Middle frontal gyrus (tissue), 1 donor: ENCODE results near the gene NR5A2.
"Not testable (repeated sequence)": the region's sequence is repeated elsewhere in the genome, so short reads cannot be mapped to it uniquely, and the experiment has no call there.

Experiments used
- DNase-seq: peaks from one replicate; pipeline ENCODE4 v3.0.0-alpha.2; 2015; ENCODE audit warnings: low spot score; ENCODE audit errors: extremely low spot score

NR5A2 gene

GRCh38 chr1:200162258-200162657 is 134.7 kb downstream of the NR5A2 start:
- no peak for DNase-seq

- DNase-seq, result no peak
Observed at GRCh38 chr1:200162877-200163276, 135.4 kb downstream of the NR5A2 start.

GRCh38 chr1:200163911-200164310 is 136.4 kb downstream of the NR5A2 start:
- no peak for DNase-seq

- DNase-seq, result no peak
Observed at GRCh38 chr1:200165493-200166220, 138.1 kb downstream of the NR5A2 start.

- DNase-seq, result no peak
Observed at GRCh38 chr1:200166411-200166810, 138.9 kb downstream of the NR5A2 start.

- DNase-seq, result no peak
Observed at GRCh38 chr1:200168926-200169325, 141.4 kb downstream of the NR5A2 start.

GRCh38 chr1:200172311-200172710 is 144.8 kb downstream of the NR5A2 start:
- DNase-seq, result no peak

- no peak for DNase-seq
Observed at GRCh38 chr1:200173097-200173618, 145.6 kb downstream of the NR5A2 start.

- no peak for DNase-seq
Observed at GRCh38 chr1:200174525-200175295, 147.2 kb downstream of the NR5A2 start.

GRCh38 chr1:200176181-200176580 is 148.7 kb downstream of the NR5A2 start:
- DNase-seq, result no peak

GRCh38 chr1:200176798-200177197 is 149.3 kb downstream of the NR5A2 start:
- DNase-seq, result no peak

GRCh38 chr1:200178340-200178739 is 150.8 kb downstream of the NR5A2 start:
- DNase-seq, result no peak

GRCh38 chr1:200179126-200179780 is 151.7 kb downstream of the NR5A2 start:
- no peak for DNase-seq

- DNase-seq, result no peak
Observed at GRCh38 chr1:200179781-200180160, 152.3 kb downstream of the NR5A2 start.

- DNase-seq, result no peak
Observed at GRCh38 chr1:200180821-200181220, 153.3 kb downstream of the NR5A2 start.

- no peak for DNase-seq
Observed at GRCh38 chr1:200181861-200182260, 154.4 kb downstream of the NR5A2 start.

- no peak for DNase-seq
Observed at GRCh38 chr1:200182701-200183100, 155.2 kb downstream of the NR5A2 start.

GRCh38 chr1:200183637-200184036 is 156.1 kb downstream of the NR5A2 start:
- no peak for DNase-seq

GRCh38 chr1:200184196-200184595 is 156.7 kb downstream of the NR5A2 start:
- DNase-seq, result no peak

- not testable (repeated sequence) for DNase-seq
Observed at GRCh38 chr1:200185191-200185590, 157.7 kb downstream of the NR5A2 start.

GRCh38 chr1:200187332-200187731 is 159.8 kb downstream of the NR5A2 start:
- not testable (repeated sequence) for DNase-seq

GRCh38 chr1:200191993-200192392 is 164.5 kb downstream of the NR5A2 start:
- DNase-seq, result no peak
